Measurements from ENCODE around the gene SLC16A13. TPM values are rescaled to one million over a fixed set of nuclear protein-coding genes. Genes with fewer than 3 reads are reported as not detected.

SLC16A13 gene
- total RNA-seq, 1 experiment from 2014 or later: 0.54 TPM

- DNase-seq (ENCODE audit: low read depth): peak; percentile 96
Measured at GRCh38 chr17:7014261-7014994, 21.4 kb upstream of the SLC16A13 start.

- peak; percentile 67 for DNase-seq (ENCODE audit: low read depth)
Measured at GRCh38 chr17:7014995-7015958, 20.5 kb upstream of the SLC16A13 start.

DNA sequence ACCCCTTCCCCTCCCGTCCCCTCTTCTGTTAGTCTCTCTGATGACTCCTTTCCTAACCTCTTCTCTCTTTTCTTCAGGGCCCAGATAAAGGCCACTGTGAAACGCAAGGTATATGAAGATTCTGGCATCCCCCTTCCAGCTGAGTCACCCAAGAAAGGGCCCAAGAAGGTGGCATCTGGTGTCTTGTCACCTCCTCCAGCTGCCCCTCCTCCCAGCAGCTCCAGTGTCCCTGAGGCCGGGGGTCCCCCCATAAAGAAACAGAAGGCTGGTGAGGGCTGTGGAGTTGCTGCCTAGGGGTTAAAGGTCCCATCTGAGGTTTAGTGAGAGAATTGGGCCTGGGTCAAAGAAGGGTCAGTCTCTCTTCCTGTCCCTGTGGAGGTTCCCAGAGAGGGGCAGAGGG, 19.4 kb upstream of the SLC16A13 start:
- DNase-seq (ENCODE audit: low read depth): no peak

- no peak for DNase-seq (ENCODE audit: low read depth)
Measured at GRCh38 chr17:7016886-7017826, 18.7 kb upstream of the SLC16A13 start.

- DNase-seq (ENCODE audit: low read depth): no peak
Measured at GRCh38 chr17:7017827-7018200, 18.0 kb upstream of the SLC16A13 start.

DNA sequence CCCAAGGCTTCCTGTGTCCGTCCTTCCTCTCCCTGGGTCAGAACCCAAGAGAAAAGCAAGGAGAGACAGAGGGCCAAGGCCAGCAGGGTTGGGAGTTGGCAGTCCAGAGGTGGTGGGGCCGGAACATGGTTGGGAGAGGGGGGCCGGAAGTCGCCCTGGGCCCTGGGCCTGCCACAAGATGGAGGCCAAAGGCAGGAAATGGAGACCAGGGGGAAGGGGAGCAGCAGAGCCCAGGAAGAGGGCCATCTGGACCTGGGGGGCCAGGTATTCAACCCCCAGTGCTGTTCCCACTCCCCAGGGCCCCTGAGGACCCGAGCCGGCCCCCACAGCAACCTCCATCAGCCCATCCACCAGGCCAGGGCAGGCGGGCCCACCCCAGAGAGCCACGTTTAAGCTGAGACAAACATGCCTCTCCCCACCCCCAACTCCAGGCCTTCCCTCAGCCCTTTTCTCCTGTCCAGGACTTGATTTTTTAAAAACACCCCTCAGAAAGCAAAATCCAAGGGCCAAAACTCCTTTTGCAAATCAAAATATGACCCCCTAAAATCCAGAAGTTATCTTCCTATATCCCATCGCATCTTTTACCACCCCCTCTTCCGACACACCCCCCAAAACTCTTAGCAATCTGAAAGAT, 17.4 kb upstream of the SLC16A13 start:
- no peak for DNase-seq (ENCODE audit: low read depth)

- no peak for DNase-seq (ENCODE audit: low read depth)
Measured at GRCh38 chr17:7019367-7019766, 16.4 kb upstream of the SLC16A13 start.

DNA sequence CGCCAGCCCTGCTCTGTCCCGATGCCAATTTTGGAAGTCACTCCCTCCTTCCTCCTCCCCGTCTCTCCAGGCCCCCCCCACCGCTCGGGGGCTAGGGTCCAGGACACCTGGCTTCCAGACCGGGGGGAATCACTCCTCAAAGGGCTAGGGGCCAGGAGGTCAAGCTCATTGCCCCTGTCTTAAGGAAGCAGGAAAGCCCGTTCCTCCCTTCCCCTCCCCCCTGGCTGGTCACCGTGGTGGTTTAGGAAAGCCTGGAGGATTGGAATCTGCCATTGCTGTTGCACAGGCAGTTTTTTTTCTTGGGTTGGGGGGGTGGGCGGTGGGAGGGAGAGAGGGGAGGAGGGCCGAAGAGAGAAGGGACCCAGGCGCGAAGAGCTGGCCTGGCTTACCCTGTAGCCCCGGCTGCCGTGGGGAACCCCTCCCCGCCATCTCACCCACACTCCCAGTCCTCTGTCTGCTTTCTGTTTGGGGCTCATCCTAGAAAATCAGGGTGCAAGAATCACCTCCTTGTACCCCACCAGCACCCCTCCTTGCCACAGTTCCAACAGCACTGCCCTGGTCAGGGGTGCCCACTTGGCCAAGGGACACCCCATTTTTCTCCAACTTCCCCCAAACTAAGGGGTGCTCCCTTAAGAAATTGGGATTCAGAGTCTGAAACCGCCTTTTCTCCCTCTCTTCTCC, 15.8 kb upstream of the SLC16A13 start:
- DNase-seq (ENCODE audit: low read depth): peak; percentile 52

GRCh38 chr17:7020894-7021664, 14.7 kb upstream of the SLC16A13 start:
- no peak for DNase-seq (ENCODE audit: low read depth)

GRCh38 chr17:7021993-7022778, 13.6 kb upstream of the SLC16A13 start:
- peak; percentile 60 for DNase-seq (ENCODE audit: low read depth)

DNA sequence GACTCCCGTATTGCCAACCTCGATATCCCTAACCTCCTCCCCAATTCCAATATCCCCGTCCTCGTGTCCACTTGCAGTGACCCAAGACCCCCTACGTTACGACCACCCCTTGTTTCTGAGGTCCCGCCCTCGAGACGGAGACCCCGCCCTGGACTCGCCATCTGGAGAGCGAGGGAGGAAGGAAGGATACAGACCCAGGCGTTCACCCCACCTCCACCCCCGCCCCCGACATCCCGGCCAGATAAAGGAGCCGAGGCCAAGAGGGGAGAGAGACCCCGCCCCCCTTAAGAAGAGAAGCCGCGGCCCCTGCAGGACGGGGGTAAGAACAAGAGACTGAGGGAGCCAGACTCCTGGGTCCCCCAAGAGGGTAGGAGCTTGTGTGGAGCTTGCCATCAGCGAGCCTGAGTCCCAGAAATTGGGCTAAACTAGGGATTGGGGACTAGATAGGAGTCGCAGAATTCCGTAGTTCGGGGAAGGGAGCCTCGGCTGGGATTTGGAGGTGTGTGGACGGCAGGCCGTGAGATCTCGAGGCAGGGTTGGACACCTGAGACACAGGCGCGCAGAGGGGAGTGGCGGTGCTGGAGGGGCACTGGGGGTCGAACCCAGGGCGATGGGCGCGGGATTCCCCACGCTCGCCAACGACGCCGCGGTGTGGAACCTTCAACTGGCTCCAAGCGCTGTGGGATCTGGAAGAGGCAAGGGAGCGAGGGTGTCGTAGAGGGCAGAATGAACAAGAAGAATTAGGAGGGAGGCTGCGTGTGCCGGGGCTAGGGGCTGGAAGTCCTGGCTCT, 12.8 kb upstream of the SLC16A13 start, which contains the start of gene BCL6B:
BCL6B (plus strand) TSS at position 270 of the 791 bp plus-strand sequence. CDS start 622 bp downstream, outside the sequence.
- DNase-seq (ENCODE audit: low read depth): no peak

GRCh38 chr17:7023576-7024401, 12.0 kb upstream of the SLC16A13 start:
- DNase-seq (ENCODE audit: low read depth): peak; percentile 32

GRCh38 chr17:7024402-7024785, 11.4 kb upstream of the SLC16A13 start:
- DNase-seq (ENCODE audit: low read depth): no peak

DNA sequence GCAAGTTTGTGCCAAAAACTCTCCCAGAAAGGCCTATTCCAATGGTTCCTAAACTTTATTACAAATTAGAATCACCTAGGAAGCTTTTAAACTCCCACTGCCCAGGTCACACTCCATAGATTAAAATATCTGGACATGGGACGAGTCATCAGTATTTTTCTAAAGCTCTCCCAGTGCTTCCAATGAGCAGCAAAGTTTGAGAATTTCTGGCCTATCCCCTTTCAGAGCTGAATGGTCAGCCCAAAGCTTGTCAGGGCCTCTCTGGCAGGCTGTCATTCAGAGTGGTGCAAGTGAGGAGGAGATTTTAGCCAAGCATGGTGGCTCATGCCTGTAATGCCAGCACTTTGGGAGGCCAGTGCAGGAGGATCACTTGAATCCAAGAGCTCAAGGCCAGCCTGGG, 10.6 kb upstream of the SLC16A13 start:
- DNase-seq (ENCODE audit: low read depth): no peak

- no peak for DNase-seq (ENCODE audit: low read depth)
Measured at GRCh38 chr17:7026471-7027115, 9.2 kb upstream of the SLC16A13 start.

DNA sequence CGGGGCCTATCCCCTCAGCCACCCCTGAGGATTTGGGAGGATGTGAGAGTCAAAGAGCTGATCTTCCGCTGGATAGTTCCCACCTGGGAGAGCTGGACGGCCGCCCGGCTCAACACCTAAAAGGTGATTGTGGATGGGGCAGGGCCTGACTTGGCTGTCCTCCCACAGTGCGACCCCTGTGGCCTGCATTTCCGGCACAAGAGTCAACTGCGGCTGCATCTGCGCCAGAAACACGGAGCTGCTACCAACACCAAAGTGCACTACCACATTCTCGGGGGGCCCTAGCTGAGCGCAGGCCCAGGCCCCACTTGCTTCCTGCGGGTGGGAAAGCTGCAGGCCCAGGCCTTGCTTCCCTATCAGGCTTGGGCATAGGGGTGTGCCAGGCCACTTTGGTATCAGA, 8.5 kb upstream of the SLC16A13 start:
- no peak for DNase-seq (ENCODE audit: low read depth)

- no peak for DNase-seq (ENCODE audit: low read depth)
Measured at GRCh38 chr17:7029096-7029495, 6.7 kb upstream of the SLC16A13 start.

All from M059J (cell line).